ENCODE data around the gene ALDH4A1.

The ALDH4A1 gene

DNA sequence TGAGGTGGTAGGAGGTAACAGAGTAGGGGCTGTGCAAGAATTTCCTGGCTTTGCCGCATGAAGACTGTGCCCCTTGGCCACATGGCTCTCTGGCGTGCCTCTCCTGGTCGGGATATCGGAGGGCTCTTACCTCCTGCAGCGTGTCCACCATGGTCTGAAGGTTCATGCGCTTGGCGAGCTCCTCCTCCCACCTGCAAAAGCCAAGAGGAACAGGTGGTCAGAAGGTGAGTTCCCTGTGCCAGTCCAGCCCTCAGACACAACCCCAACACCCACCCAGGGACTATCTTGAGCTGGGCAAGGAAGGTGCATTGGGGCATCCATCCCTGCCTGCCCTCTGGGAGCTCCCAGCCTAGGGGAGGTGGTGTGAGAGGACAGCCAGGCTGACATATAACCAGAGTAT lies 18.6 kb upstream of the ALDH4A1 start:
- Mint-ChIP-seq H3K4me1 (ENCODE audit: low read depth) (peaks cover 35% of the 10 kb centered on the region), H3K4me3 (no peak overlapping the region), H3K27ac (peak overlapping the region; percentile 5), H3K9me3 (peaks cover 3% of the 10 kb centered on the region), H3K27me3 (no peaks in the 10 kb centered on the region), H3K36me3 (ENCODE audit: low read depth) (peaks cover 55% of the 10 kb centered on the region)
- DNase-seq: no peak

DNA sequence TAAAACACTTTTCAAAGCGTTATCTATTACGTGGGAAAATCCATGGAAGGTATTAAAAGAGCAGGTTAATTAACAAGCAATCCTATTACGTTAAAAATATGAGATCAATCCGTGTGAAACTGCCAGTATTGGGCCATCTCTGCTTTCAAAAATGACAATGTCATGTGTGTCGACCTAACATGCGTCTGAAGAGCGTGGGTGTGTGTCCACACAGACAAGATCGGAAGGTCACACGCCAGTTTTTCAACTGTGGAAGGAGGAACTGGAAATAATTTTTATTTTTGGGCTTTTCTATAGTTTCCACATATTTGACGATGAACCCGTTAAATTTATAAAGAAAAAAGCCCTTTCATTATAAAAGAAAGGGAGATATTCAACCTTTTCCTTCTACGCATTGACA lies 17.6 kb upstream of the ALDH4A1 start:
- Mint-ChIP-seq H3K4me3 (no peak overlapping the region), H3K36me3 (ENCODE audit: low read depth) (peaks cover 57% of the 10 kb centered on the region)

DNA sequence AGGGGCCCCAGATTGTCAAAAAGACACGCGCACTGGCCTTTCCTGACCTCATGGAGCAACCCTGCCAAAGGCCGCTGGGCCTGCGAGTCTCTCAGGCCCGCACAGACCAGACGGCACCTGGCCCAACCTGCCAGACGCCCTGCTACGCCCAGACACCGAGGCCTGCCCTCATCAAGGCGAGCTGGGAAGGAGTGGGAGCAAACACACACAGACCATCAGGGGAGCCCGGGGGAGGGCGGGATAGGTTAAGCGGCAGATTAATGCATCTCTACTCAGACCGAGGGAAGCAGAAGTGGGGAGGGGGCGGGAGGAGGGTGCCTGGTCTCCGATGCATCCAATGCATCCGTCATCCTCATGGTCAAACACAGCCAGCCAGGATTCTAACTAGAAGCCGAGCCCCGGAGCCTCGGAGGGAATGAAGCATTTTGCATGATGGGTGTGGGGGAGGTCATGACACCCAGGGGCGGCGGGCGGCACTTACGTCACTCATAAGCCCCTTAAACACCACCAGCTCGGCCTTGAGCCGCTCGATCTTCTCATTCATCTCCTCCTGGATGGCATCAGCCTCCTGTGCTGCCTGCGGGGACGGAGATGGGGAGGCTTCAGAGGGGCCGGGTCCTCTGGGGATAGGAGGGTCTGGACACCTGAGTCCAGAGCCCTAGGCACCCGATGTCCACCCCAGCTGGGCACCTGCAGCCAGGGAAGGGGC lies 17.0 kb upstream of the ALDH4A1 start:
- H3K27ac Mint-ChIP-seq: peak overlapping the region; percentile 55
- H3K36me3 Mint-ChIP-seq (ENCODE audit: low read depth): peaks cover 62% of the 10 kb centered on the region
- H3K27me3 Mint-ChIP-seq: no peaks in the 10 kb centered on the region
- no peaks in the 10 kb centered on the region for H3K9me3 Mint-ChIP-seq
- no peak overlapping the region for H3K4me3 Mint-ChIP-seq
- peaks cover 26% of the 10 kb centered on the region for H3K4me1 Mint-ChIP-seq (ENCODE audit: low read depth)
- no peak for DNase-seq

More for the DNA sequence above, 17.6 kb upstream of the ALDH4A1 start:
- Mint-ChIP-seq H3K9me3 (no peaks in the 10 kb centered on the region), H3K27ac (no peak overlapping the region), H3K4me1 (ENCODE audit: low read depth) (peaks cover 32% of the 10 kb centered on the region), H3K27me3 (no peaks in the 10 kb centered on the region)
- no peak for DNase-seq

DNA sequence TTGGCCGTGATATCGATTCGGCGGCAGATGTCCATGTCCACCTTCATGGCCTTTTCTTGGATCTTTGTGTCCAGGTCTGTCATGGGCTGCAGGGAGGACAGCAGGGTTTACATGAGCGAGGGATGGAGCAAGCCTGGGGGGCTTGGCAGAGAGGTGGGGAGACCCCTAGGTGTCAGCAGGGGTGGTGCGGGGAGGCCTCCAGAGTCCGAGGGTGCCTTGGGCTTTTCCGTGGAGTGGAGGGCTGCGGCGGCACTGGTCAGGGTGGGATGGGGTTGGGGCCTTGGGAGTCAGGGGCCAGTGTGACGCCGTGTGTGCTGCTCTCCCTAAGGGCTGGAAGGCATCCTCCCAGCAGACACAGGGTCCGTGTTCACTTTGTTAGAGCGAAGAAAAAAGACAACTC lies 16.1 kb upstream of the ALDH4A1 start:
- Mint-ChIP-seq H3K36me3 (ENCODE audit: low read depth) (peaks cover 71% of the 10 kb centered on the region), H3K27ac (peak overlapping the region; percentile 55), H3K9me3 (no peaks in the 10 kb centered on the region), H3K27me3 (no peaks in the 10 kb centered on the region), H3K4me3 (no peak overlapping the region), H3K4me1 (ENCODE audit: low read depth) (peaks cover 22% of the 10 kb centered on the region)
- no peak for DNase-seq

DNA sequence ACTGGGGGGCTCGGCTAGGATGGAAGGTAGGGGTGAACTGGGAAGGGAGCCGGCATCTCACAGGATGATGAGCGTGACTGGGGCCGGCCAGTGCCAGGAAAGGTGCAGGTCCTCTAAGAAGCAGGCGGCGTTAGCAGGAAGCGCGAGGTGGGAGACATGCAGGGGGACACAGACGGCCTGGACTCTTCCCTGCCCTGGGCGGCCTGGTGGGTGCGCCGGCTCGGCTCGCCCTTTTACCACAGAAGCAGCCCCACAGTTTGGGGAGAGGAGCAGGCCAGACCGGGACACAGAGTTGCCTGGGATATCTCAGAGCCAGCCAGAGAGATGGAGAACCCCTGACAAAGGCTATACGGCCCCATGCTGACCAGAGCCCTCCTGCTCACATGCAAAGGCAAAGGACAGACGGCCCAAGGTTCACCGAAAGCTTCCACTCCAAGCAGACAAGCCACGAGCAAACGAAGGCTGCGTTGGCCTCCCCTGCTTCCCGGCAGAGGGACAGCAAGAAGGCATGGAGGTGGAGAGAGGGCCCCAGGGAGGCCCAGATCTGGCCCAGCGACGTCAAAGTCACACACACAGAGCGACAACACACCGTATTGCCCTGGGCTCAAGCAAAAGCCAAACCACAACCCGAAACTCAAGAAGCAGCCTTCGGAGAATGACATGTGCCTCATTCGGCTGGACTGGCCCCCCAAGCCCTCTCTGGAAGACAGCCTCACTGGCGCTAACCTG lies 14.9 kb upstream of the ALDH4A1 start:
- H3K4me3 Mint-ChIP-seq: no peak overlapping the region
- no peaks in the 10 kb centered on the region for H3K9me3 Mint-ChIP-seq
- peaks cover 81% of the 10 kb centered on the region for H3K36me3 Mint-ChIP-seq (ENCODE audit: low read depth)
- peak overlapping the region; percentile 13 for H3K27ac Mint-ChIP-seq
- H3K27me3 Mint-ChIP-seq: no peaks in the 10 kb centered on the region
- DNase-seq: no peak
- H3K4me1 Mint-ChIP-seq (ENCODE audit: low read depth): peaks cover 15% of the 10 kb centered on the region

GRCh38 chr1:18915341-18915740 lies 13.0 kb upstream of the ALDH4A1 start:
- Mint-ChIP-seq H3K4me3 (no peak overlapping the region), H3K27ac (peak overlapping the region; percentile 73), H3K36me3 (ENCODE audit: low read depth) (peaks cover 91% of the 10 kb centered on the region), H3K27me3 (no peaks in the 10 kb centered on the region), H3K9me3 (peaks cover 3% of the 10 kb centered on the region), H3K4me1 (ENCODE audit: low read depth) (peaks cover 16% of the 10 kb centered on the region)
- DNase-seq: no peak

- Mint-ChIP-seq H3K4me1 (ENCODE audit: low read depth) (peaks cover 35% of the 10 kb centered on the region), H3K4me3 (no peak overlapping the region), H3K27me3 (no peaks in the 10 kb centered on the region), H3K27ac (peak overlapping the region; percentile 71), H3K9me3 (peaks cover 14% of the 10 kb centered on the region), H3K36me3 (ENCODE audit: low read depth) (peaks cover 94% of the 10 kb centered on the region)
- DNase-seq: peak; percentile 87
Measured at GRCh38 chr1:18913065-18913835, 10.9 kb upstream of the ALDH4A1 start.

- Mint-ChIP-seq H3K27me3 (no peaks in the 10 kb centered on the region), H3K27ac (peak overlapping the region; percentile 33), H3K9me3 (peaks cover 14% of the 10 kb centered on the region), H3K4me3 (no peak overlapping the region), H3K4me1 (ENCODE audit: low read depth) (peaks cover 42% of the 10 kb centered on the region), H3K36me3 (ENCODE audit: low read depth) (peaks cover 94% of the 10 kb centered on the region)
- no peak for DNase-seq
Measured at GRCh38 chr1:18912550-18912949, 10.2 kb upstream of the ALDH4A1 start.

DNA sequence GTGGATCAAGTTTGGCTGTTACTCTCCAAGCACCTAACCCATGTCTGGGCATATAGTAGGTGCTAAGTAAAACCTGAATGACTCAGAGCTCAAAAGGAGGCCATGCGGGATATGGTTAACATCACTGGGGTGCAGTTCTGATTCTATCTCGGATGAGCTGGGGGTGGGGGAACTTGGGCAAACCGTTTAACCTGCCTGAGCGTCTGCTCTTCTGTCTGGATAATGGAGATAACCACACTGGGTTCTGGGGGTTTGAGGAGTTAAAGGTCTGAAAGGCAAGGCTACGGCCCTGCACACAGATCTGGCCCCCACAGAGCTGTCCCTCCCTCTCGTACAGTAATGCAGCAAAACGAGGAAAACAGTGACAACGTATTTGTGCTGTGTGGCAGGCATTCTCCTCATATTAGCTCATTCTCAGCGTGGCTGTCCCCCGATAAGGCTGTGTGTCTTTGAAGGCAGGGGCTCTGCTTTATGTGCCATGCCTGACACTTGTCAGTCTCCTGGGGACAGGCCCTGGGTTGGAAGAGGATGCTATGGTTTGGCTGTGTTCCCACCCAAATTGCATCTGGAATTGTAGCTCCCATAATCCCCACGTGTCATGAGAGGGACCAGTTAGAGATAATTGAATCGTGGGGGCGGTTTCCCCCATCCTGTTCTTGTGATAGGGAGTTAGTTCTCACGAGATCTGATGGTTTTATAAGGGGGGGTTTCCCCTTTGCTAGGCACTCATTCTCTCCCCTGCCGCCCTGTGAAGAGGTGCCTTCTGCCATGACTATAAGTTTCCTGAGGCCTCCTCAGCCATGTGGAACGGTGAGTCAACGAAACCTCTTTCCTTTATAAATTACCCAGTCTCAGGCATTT lies 6.8 kb upstream of the ALDH4A1 start:
- Mint-ChIP-seq H3K27ac (peak overlapping the region; percentile 89), H3K27me3 (no peaks in the 10 kb centered on the region), H3K4me1 (ENCODE audit: low read depth) (peaks cover 43% of the 10 kb centered on the region), H3K36me3 (ENCODE audit: low read depth) (peaks cover 81% of the 10 kb centered on the region), H3K9me3 (peaks cover 14% of the 10 kb centered on the region), H3K4me3 (no peak overlapping the region)
- no peak for DNase-seq

- Mint-ChIP-seq H3K27me3 (no peaks in the 10 kb centered on the region), H3K27ac (peak overlapping the region; percentile 89), H3K9me3 (peaks cover 14% of the 10 kb centered on the region), H3K36me3 (ENCODE audit: low read depth) (peaks cover 75% of the 10 kb centered on the region), H3K4me3 (no peak overlapping the region), H3K4me1 (ENCODE audit: low read depth) (peaks cover 47% of the 10 kb centered on the region)
- no peak for DNase-seq
Measured at GRCh38 chr1:18907917-18908845, 5.8 kb upstream of the ALDH4A1 start.

- Mint-ChIP-seq H3K9me3 (peaks cover 14% of the 10 kb centered on the region), H3K27ac (peak overlapping the region; percentile 89), H3K4me3 (no peak overlapping the region)
Measured at GRCh38 chr1:18907021-18907916, 4.9 kb upstream of the ALDH4A1 start.

DNA sequence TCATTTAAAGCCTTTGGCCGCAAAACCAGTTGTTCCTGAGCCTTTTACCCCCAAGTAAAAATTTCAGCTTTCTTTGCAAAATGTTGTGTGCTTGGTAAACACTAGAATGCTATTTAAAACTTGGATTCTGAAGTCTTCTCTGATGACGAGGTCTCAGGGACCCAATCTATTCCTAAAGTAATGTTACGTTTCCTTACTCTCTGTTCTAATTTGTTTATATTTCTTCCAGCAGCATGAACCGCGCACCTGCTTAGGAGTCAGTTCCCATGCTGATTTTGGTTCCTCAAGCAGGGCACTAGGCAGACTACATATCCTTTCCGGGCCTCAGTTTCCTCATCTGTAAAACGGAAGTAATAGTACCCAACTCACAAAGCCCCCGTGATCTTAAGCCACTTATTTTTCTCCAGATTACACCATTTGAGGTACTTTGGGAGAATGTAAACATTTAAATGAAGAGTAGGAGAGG lies 969 bp upstream of the ALDH4A1 start:
- no peak for DNase-seq
- no peaks in the 10 kb centered on the region for H3K27me3 Mint-ChIP-seq
- peaks cover 52% of the 10 kb centered on the region for H3K4me1 Mint-ChIP-seq (ENCODE audit: low read depth)
- no peaks in the 10 kb centered on the region for H3K9me3 Mint-ChIP-seq
- peak overlapping the region; percentile 99 for H3K27ac Mint-ChIP-seq
- peaks cover 35% of the 10 kb centered on the region for H3K36me3 Mint-ChIP-seq (ENCODE audit: low read depth)
- peak overlapping the region; percentile 91 for H3K4me3 Mint-ChIP-seq

More at GRCh38 chr1:18907021-18907916, 4.9 kb upstream of the ALDH4A1 start:
- H3K27me3 Mint-ChIP-seq: no peaks in the 10 kb centered on the region
- peaks cover 52% of the 10 kb centered on the region for H3K4me1 Mint-ChIP-seq (ENCODE audit: low read depth)
- peak; percentile 65 for DNase-seq
- peaks cover 67% of the 10 kb centered on the region for H3K36me3 Mint-ChIP-seq (ENCODE audit: low read depth)
